ENCODE measurements around the gene KIF15. TPM values are rescaled to one million over a fixed set of nuclear protein-coding genes. Genes with fewer than 3 reads are reported as not detected.

Gene KIF15
- total RNA-seq, 2 experiments from 2014 or later, result 52.5 to 53.2 TPM

GRCh38 chr3:44870375-44871061 is 108.9 kb downstream of the KIF15 start:
- ChIA-PET POLR2A (no interaction called here), CTCF (no interaction called here)
- Mint-ChIP-seq H3K9me3 (no peaks in the 10 kb centered on the region), H3K36me3 (ENCODE audit: low read depth) (peaks cover 17% of the 10 kb centered on the region), H3K4me1 (peaks cover 11% of the 10 kb centered on the region), H3K27ac (no peak overlapping the region), H3K27me3 (no peaks in the 10 kb centered on the region), H3K4me3 (no peak overlapping the region)
- DNase-seq, result no peak

GRCh38 chr3:44874308-44874707 is 112.7 kb downstream of the KIF15 start, which contains the start of gene TGM4:
TGM4 (plus strand) TSS chr3:44874608; CDS start chr3:44874679, 71 bp downstream.
- H3K27me3 Mint-ChIP-seq, result peaks cover 4% of the 10 kb centered on the region
- ChIA-PET POLR2A (no interaction called here), CTCF (no interaction called here)
- H3K4me1 Mint-ChIP-seq, result no peaks in the 10 kb centered on the region
- no peaks in the 10 kb centered on the region for H3K9me3 Mint-ChIP-seq
- H3K27ac Mint-ChIP-seq, result no peak within 1 kb of the TSS
- H3K4me3 Mint-ChIP-seq, result no peak within 1 kb of the TSS
- no peak for DNase-seq
- no peaks in the 10 kb centered on the region for H3K36me3 Mint-ChIP-seq (ENCODE audit: low read depth)

GRCh38 chr3:44875596-44875995 is 114.0 kb downstream of the KIF15 start:
- ChIA-PET CTCF (no interaction called here), POLR2A (no interaction called here)
- no peaks in the 10 kb centered on the region for H3K36me3 Mint-ChIP-seq (ENCODE audit: low read depth)
- H3K9me3 Mint-ChIP-seq, result no peaks in the 10 kb centered on the region
- no peak overlapping the region for H3K27ac Mint-ChIP-seq
- DNase-seq, result no peak
- H3K27me3 Mint-ChIP-seq, result peaks cover 4% of the 10 kb centered on the region
- no peak overlapping the region for H3K4me3 Mint-ChIP-seq
- H3K4me1 Mint-ChIP-seq, result no peaks in the 10 kb centered on the region

- H3K4me3 Mint-ChIP-seq, result no peak overlapping the region
- no peak for DNase-seq
- CTCF ChIA-PET, result no interaction called here
- no peaks in the 10 kb centered on the region for H3K36me3 Mint-ChIP-seq (ENCODE audit: low read depth)
- no peak overlapping the region for H3K27ac Mint-ChIP-seq
- POLR2A ChIA-PET, result no interaction called here
- H3K4me1 Mint-ChIP-seq, result no peaks in the 10 kb centered on the region
- peaks cover 6% of the 10 kb centered on the region for H3K27me3 Mint-ChIP-seq
- H3K9me3 Mint-ChIP-seq, result no peaks in the 10 kb centered on the region
Observed at GRCh38 chr3:44877333-44877732, 115.7 kb downstream of the KIF15 start.

GRCh38 chr3:44880284-44880683 is 118.7 kb downstream of the KIF15 start:
- no peak for DNase-seq
- Mint-ChIP-seq H3K36me3 (ENCODE audit: low read depth) (no peaks in the 10 kb centered on the region), H3K27me3 (peaks cover 10% of the 10 kb centered on the region), H3K27ac (no peak overlapping the region), H3K4me1 (no peaks in the 10 kb centered on the region), H3K9me3 (no peaks in the 10 kb centered on the region), H3K4me3 (no peak overlapping the region)
- ChIA-PET POLR2A (no interaction called here), CTCF (interaction anchor here (1.5 kb wide), 1 partner anchor 34 kb away, joined by 4 read pairs; no protein-coding TSS in a partner anchor)

- CTCF ChIA-PET, result no interaction called here
- Mint-ChIP-seq H3K4me1 (no peaks in the 10 kb centered on the region), H3K36me3 (ENCODE audit: low read depth) (no peaks in the 10 kb centered on the region), H3K4me3 (no peak overlapping the region), H3K27me3 (peaks cover 6% of the 10 kb centered on the region), H3K9me3 (no peaks in the 10 kb centered on the region), H3K27ac (no peak overlapping the region)
- no peak for DNase-seq
- POLR2A ChIA-PET, result no interaction called here
Observed at GRCh38 chr3:44883213-44883955, 121.8 kb downstream of the KIF15 start.

- H3K4me3 Mint-ChIP-seq, result no peak overlapping the region
- H3K4me1 Mint-ChIP-seq, result no peaks in the 10 kb centered on the region
- no peaks in the 10 kb centered on the region for H3K36me3 Mint-ChIP-seq (ENCODE audit: low read depth)
- DNase-seq, result no peak
- ChIA-PET POLR2A (no interaction called here), CTCF (no interaction called here)
- H3K27ac Mint-ChIP-seq, result no peak overlapping the region
- no peaks in the 10 kb centered on the region for H3K9me3 Mint-ChIP-seq
- H3K27me3 Mint-ChIP-seq, result peaks cover 6% of the 10 kb centered on the region
Observed at GRCh38 chr3:44883999-44884431, 122.4 kb downstream of the KIF15 start.

GRCh38 chr3:44885618-44886017 is 124.0 kb downstream of the KIF15 start:
- DNase-seq, result no peak
- H3K9me3 Mint-ChIP-seq, result no peaks in the 10 kb centered on the region
- H3K4me3 Mint-ChIP-seq, result no peak overlapping the region
- H3K36me3 Mint-ChIP-seq (ENCODE audit: low read depth), result no peaks in the 10 kb centered on the region
- H3K27me3 Mint-ChIP-seq, result peaks cover 6% of the 10 kb centered on the region
- POLR2A ChIA-PET, result no interaction called here
- CTCF ChIA-PET, result no interaction called here
- H3K4me1 Mint-ChIP-seq, result no peaks in the 10 kb centered on the region
- no peak overlapping the region for H3K27ac Mint-ChIP-seq

GRCh38 chr3:44886561-44886960 is 125.0 kb downstream of the KIF15 start:
- Mint-ChIP-seq H3K4me1 (no peaks in the 10 kb centered on the region), H3K27ac (no peak overlapping the region), H3K27me3 (peaks cover 4% of the 10 kb centered on the region), H3K9me3 (no peaks in the 10 kb centered on the region), H3K4me3 (no peak overlapping the region), H3K36me3 (ENCODE audit: low read depth) (no peaks in the 10 kb centered on the region)
- ChIA-PET CTCF (interaction anchor here (0.6 kb wide), 1 partner anchor 359 kb away, joined by 3 read pairs; no protein-coding TSS in a partner anchor), POLR2A (no interaction called here)
- DNase-seq, result no peak

- H3K36me3 Mint-ChIP-seq (ENCODE audit: low read depth), result no peaks in the 10 kb centered on the region
- peaks cover 4% of the 10 kb centered on the region for H3K27me3 Mint-ChIP-seq
- H3K27ac Mint-ChIP-seq, result no peak overlapping the region
- POLR2A ChIA-PET, result no interaction called here
- H3K9me3 Mint-ChIP-seq, result no peaks in the 10 kb centered on the region
- H3K4me1 Mint-ChIP-seq, result no peaks in the 10 kb centered on the region
- no peak for DNase-seq
- H3K4me3 Mint-ChIP-seq, result no peak overlapping the region
- CTCF ChIA-PET, result interaction anchor here (0.7 kb wide), 1 partner anchor 10 kb away, joined by 3 read pairs; no protein-coding TSS in a partner anchor
Observed at GRCh38 chr3:44887101-44887500, 125.5 kb downstream of the KIF15 start.

- no peaks in the 10 kb centered on the region for H3K27me3 Mint-ChIP-seq
- no peak for DNase-seq
- H3K36me3 Mint-ChIP-seq (ENCODE audit: low read depth), result no peaks in the 10 kb centered on the region
- H3K4me3 Mint-ChIP-seq, result no peak overlapping the region
- no peaks in the 10 kb centered on the region for H3K9me3 Mint-ChIP-seq
- no peaks in the 10 kb centered on the region for H3K4me1 Mint-ChIP-seq
- POLR2A ChIA-PET, result no interaction called here
- CTCF ChIA-PET, result no interaction called here
- no peak overlapping the region for H3K27ac Mint-ChIP-seq
Observed at GRCh38 chr3:44890258-44890657, 128.7 kb downstream of the KIF15 start.

- H3K27ac Mint-ChIP-seq, result no peak overlapping the region
- H3K4me1 Mint-ChIP-seq, result no peaks in the 10 kb centered on the region
- CTCF ChIA-PET, result no interaction called here
- no peaks in the 10 kb centered on the region for H3K27me3 Mint-ChIP-seq
- no peak overlapping the region for H3K4me3 Mint-ChIP-seq
- H3K9me3 Mint-ChIP-seq, result no peaks in the 10 kb centered on the region
- POLR2A ChIA-PET, result no interaction called here
- H3K36me3 Mint-ChIP-seq (ENCODE audit: low read depth), result no peaks in the 10 kb centered on the region
- no peak for DNase-seq
Observed at GRCh38 chr3:44890852-44891251, 129.3 kb downstream of the KIF15 start.

- Mint-ChIP-seq H3K4me1 (no peaks in the 10 kb centered on the region), H3K4me3 (no peak overlapping the region), H3K9me3 (no peaks in the 10 kb centered on the region), H3K27ac (no peak overlapping the region), H3K27me3 (no peaks in the 10 kb centered on the region), H3K36me3 (ENCODE audit: low read depth) (no peaks in the 10 kb centered on the region)
- DNase-seq, result no peak
- ChIA-PET CTCF (no interaction called here), POLR2A (no interaction called here)
Observed at GRCh38 chr3:44892689-44893088, 131.1 kb downstream of the KIF15 start.

- CTCF ChIA-PET, result no interaction called here
- no peaks in the 10 kb centered on the region for H3K4me1 Mint-ChIP-seq
- DNase-seq, result no peak
- H3K36me3 Mint-ChIP-seq (ENCODE audit: low read depth), result no peaks in the 10 kb centered on the region
- no peaks in the 10 kb centered on the region for H3K9me3 Mint-ChIP-seq
- no peak overlapping the region for H3K4me3 Mint-ChIP-seq
- H3K27me3 Mint-ChIP-seq, result no peaks in the 10 kb centered on the region
- POLR2A ChIA-PET, result no interaction called here
- no peak overlapping the region for H3K27ac Mint-ChIP-seq
Observed at GRCh38 chr3:44893097-44893496, 131.5 kb downstream of the KIF15 start.

Measured in activated CD4-positive, alpha-beta memory T cell treated with anti-CD3 and anti-CD28 coated beads, Interleukin-2, amount 10 ng/mL, durations not matched to agents 7 days and 5 days (primary cell).